Naive thymus-derived CD8-positive, alpha-beta T cell (primary cell): ENCODE data around the gene VPS35L. TPM values are rescaled to one million over a fixed set of nuclear protein-coding genes. Genes with fewer than 3 reads are reported as not detected.

Experiments
- ATAC-seq, 2 donors: fragments of 150-1000 bp; cut with Tn5 transposase in 1 of 2; sonication (Bioruptor Pico), chemical (Tn5 transposase) in 1 of 2; 1 replicate in 1 of 2; 2 replicates in 1 of 2; pipeline ENCODE4 v1.10.0; 2021; ENCODE audit warnings: mild to moderate bottlenecking in 2 of 2, moderate library complexity in 2 of 2
- POLR2A ChIA-PET: fragments of 350-600 bp; sonication (Branson Sonifier 250); formaldehyde crosslinking; loops from one replicate; lab custom pipeline; 2021; ENCODE audit warnings: antibody characterized with exemption; lab: Charles Lee
- DNase-seq, 10 donors: peaks; one replicate each; pipeline versions ENCODE4 v3.0.0 to v3.0.0-alpha.2; 2020 to 2022
- H3K27ac Mint-ChIP-seq, 10 donors: one replicate each; pipeline ENCODE4 v1.8.0; 2020 to 2022; ENCODE audit warnings: mild to moderate bottlenecking in 10 of 10, mixed read lengths in 10 of 10, moderate library complexity in 4 of 10, inconsistent platforms in 1 of 10
- H3K27me3 Mint-ChIP-seq, 5 donors: one replicate each; pipeline ENCODE4 v1.8.0; 2021 to 2022; ENCODE audit warnings: mixed read lengths in 5 of 5
- H3K36me3 Mint-ChIP-seq, 3 donors: one replicate each; pipeline ENCODE4 v1.8.0; 2020 to 2022; ENCODE audit warnings: mixed read lengths in 3 of 3, mild to moderate bottlenecking in 2 of 3, inconsistent platforms in 1 of 3
- H3K4me1 Mint-ChIP-seq, 4 donors: one replicate each; pipeline ENCODE4 v1.8.0; 2021 to 2022; ENCODE audit warnings: mixed read lengths in 4 of 4
- H3K4me3 Mint-ChIP-seq, 10 donors: one replicate each; pipeline ENCODE4 v1.8.0; 2020 to 2022; ENCODE audit warnings: mild to moderate bottlenecking in 10 of 10, mixed read lengths in 10 of 10, moderate library complexity in 6 of 10, inconsistent platforms in 1 of 10
- H3K9me3 Mint-ChIP-seq, 9 donors: one replicate each; pipeline ENCODE4 v1.8.0; 2020 to 2022; ENCODE audit warnings: mixed read lengths in 9 of 9, mild to moderate bottlenecking in 3 of 9, inconsistent platforms in 1 of 9, moderate library complexity in 1 of 9
- polyA plus RNA-seq, 3 donors: library from polyadenylated mRNA; unstranded; fragments of 300-500 nt; fragmentation: Illumina TruSeq; gene quantifications; one replicate each; pipeline ENCODE4 v1.2.3, GENCODE V29; 2021
- total RNA-seq, 8 experiments: library from RNA in 2 of 8; stranded (reverse) in 2 of 8; gene quantifications; one replicate each; pipeline ENCODE4 v1.2.3 and lab custom pipeline; 2021 to 2026

The VPS35L gene
- total and polyA plus RNA-seq, 5 experiments from 2014 or later = 41.6 to 53.7 (median 45.6) TPM

GRCh38 chr16:19741354-19741753 lies 185.9 kb downstream of the VPS35L start:
- peaks cover 0 to 2% (median 0%) of the 10 kb centered on the region in 4 donors for H3K4me1 Mint-ChIP-seq
- POLR2A ChIA-PET = no interaction called here

GRCh38 chr16:19743816-19744159 lies 188.3 kb downstream of the VPS35L start:
- no peak overlapping the region for H3K4me3 Mint-ChIP-seq
- POLR2A ChIA-PET = no interaction called here
- H3K36me3 Mint-ChIP-seq = peaks cover 0 to 3% (median 0%) of the 10 kb centered on the region in 3 donors
- H3K9me3 Mint-ChIP-seq = no peaks in the 10 kb centered on the region
- H3K27me3 Mint-ChIP-seq = no peaks in the 10 kb centered on the region
- no peak for ATAC-seq
- H3K4me1 Mint-ChIP-seq = no peaks in the 10 kb centered on the region
- DNase-seq = no peak
- no peak overlapping the region for H3K27ac Mint-ChIP-seq

More at GRCh38 chr16:19741354-19741753, 185.9 kb downstream of the VPS35L start:
- Mint-ChIP-seq H3K4me3 (no peak overlapping the region), H3K36me3 (peaks cover 0 to 3% (median 0%) of the 10 kb centered on the region in 3 donors), H3K9me3 (no peaks in the 10 kb centered on the region), H3K27ac (no peak overlapping the region), H3K27me3 (no peaks in the 10 kb centered on the region)
- ATAC-seq (no peak), DNase-seq (no peak)

- peaks cover 0 to 3% (median 0%) of the 10 kb centered on the region in 3 donors for H3K36me3 Mint-ChIP-seq
- no peak overlapping the region for H3K4me3 Mint-ChIP-seq
- DNase-seq (no peak), ATAC-seq (no peak)
- no peaks in the 10 kb centered on the region for H3K9me3 Mint-ChIP-seq
- H3K4me1 Mint-ChIP-seq = no peaks in the 10 kb centered on the region
- H3K27me3 Mint-ChIP-seq = no peaks in the 10 kb centered on the region
- no peak overlapping the region for H3K27ac Mint-ChIP-seq
- POLR2A ChIA-PET = no interaction called here
Measured at GRCh38 chr16:19744670-19745069, 189.2 kb downstream of the VPS35L start.

- Mint-ChIP-seq H3K9me3 (no peaks in the 10 kb centered on the region), H3K36me3 (no peaks in the 10 kb centered on the region), H3K4me1 (no peaks in the 10 kb centered on the region), H3K4me3 (no peak overlapping the region), H3K27me3 (no peaks in the 10 kb centered on the region), H3K27ac (peak overlapping the region in 1 of 10 donors; percentile 47)
- POLR2A ChIA-PET = no interaction called here
- ATAC-seq (no peak), DNase-seq (no peak)
Measured at GRCh38 chr16:19745286-19746010, 189.9 kb downstream of the VPS35L start.

GRCh38 chr16:19746561-19746960 lies 191.1 kb downstream of the VPS35L start:
- no peaks in the 10 kb centered on the region for H3K4me1 Mint-ChIP-seq
- H3K4me3 Mint-ChIP-seq = no peak overlapping the region
- no peaks in the 10 kb centered on the region for H3K27me3 Mint-ChIP-seq
- POLR2A ChIA-PET = no interaction called here
- no peak for DNase-seq
- H3K36me3 Mint-ChIP-seq = no peaks in the 10 kb centered on the region
- H3K27ac Mint-ChIP-seq = no peak overlapping the region
- ATAC-seq = no peak
- H3K9me3 Mint-ChIP-seq = no peaks in the 10 kb centered on the region

- no peak overlapping the region for H3K4me3 Mint-ChIP-seq
- no peak overlapping the region for H3K27ac Mint-ChIP-seq
- H3K9me3 Mint-ChIP-seq = no peaks in the 10 kb centered on the region
- no peaks in the 10 kb centered on the region for H3K36me3 Mint-ChIP-seq
- no peak for DNase-seq
- POLR2A ChIA-PET = interaction anchor here (0.6 kb wide), 1 partner anchor 53 kb away, joined by 3 read pairs; no protein-coding TSS in a partner anchor
- no peaks in the 10 kb centered on the region for H3K4me1 Mint-ChIP-seq
- H3K27me3 Mint-ChIP-seq = no peaks in the 10 kb centered on the region
- no peak for ATAC-seq
Measured at GRCh38 chr16:19748389-19749168, 193.1 kb downstream of the VPS35L start.

GRCh38 chr16:19749571-19750080 lies 194.1 kb downstream of the VPS35L start:
- Mint-ChIP-seq H3K4me3 (no peak overlapping the region), H3K36me3 (no peaks in the 10 kb centered on the region), H3K9me3 (no peaks in the 10 kb centered on the region), H3K27me3 (no peaks in the 10 kb centered on the region), H3K4me1 (no peaks in the 10 kb centered on the region), H3K27ac (peak overlapping the region in 1 of 10 donors; percentile 27)
- no peak for DNase-seq
- POLR2A ChIA-PET = interaction anchor here (0.6 kb wide), 1 partner anchor 15 kb away, joined by 4 read pairs; no protein-coding TSS in a partner anchor
- ATAC-seq = no peak

Other genes with a start within 250 kb of the VPS35L start
- gene TMC5, start 137.8 kb upstream of the VPS35L start, total RNA-seq = not detected
- gene TMC5, start 137.8 kb upstream of the VPS35L start, polyA plus RNA-seq = not detected
- gene GDE1, start 33.6 kb upstream of the VPS35L start, total RNA-seq = 10 to 100 TPM; 20.9 to 22.7 TPM
- 10 to 100 TPM; 25.4 to 27.4 (median 27.0) TPM for gene GDE1, start 33.6 kb upstream of the VPS35L start, polyA plus RNA-seq
- gene CCP110, start 31.8 kb upstream of the VPS35L start, total RNA-seq = 10 to 100 TPM; 17.4 to 20.5 TPM
- gene CCP110, start 31.8 kb upstream of the VPS35L start, polyA plus RNA-seq = 10 to 100 TPM in 1 of 3 donors, 1 to 10 TPM in 2; 7.5 to 11.3 (median 8.2) TPM
- gene KNOP1, start 162.5 kb downstream of the VPS35L start, total RNA-seq = 10 to 100 TPM; 14.4 to 14.5 TPM
- gene KNOP1, start 162.5 kb downstream of the VPS35L start, polyA plus RNA-seq = 10 to 100 TPM in 1 of 3 donors, 1 to 10 TPM in 2; 4.7 to 10.8 (median 7.2) TPM
- 1 to 10 TPM; 2.0 to 2.3 TPM for gene IQCK, start 162.6 kb downstream of the VPS35L start, total RNA-seq
- gene IQCK, start 162.6 kb downstream of the VPS35L start, polyA plus RNA-seq = 1 to 10 TPM; 1.7 to 3.1 (median 2.5) TPM